Upper lobe of right lung (tissue), 1 donor: Measurements from ENCODE around the gene PRELP. TPM values are rescaled to one million over a fixed set of nuclear protein-coding genes. Genes with fewer than 3 reads are reported as not detected.
"Not testable (repeated sequence)": the region's sequence is repeated elsewhere in the genome, so short reads cannot be mapped to it uniquely, and the experiment has no call there.

Experiments used
- ATAC-seq: fragments of 200-7000 bp; cut with Tn5 transposase; one replicate; pipeline ENCODE4 v1.9.1; 2020; ENCODE audit warnings: mild to moderate bottlenecking, moderate library complexity
- DNase-seq: peaks from one replicate; pipeline ENCODE4 v3.0.0-alpha.2; 2020
- H3K27ac ChIP-seq: fragments of 200-600 bp; one replicate; pipeline ENCODE4 v1.8.0; 2022
- H3K27me3 ChIP-seq: fragments of 200-600 bp; one replicate; pipeline ENCODE4 v1.8.0; 2022; ENCODE audit warnings: mild to moderate bottlenecking
- H3K36me3 ChIP-seq: fragments of 200-600 bp; one replicate; pipeline ENCODE4 v1.8.0; 2022
- H3K4me1 ChIP-seq: fragments of 200-600 bp; one replicate; pipeline ENCODE4 v1.8.0; 2022
- H3K4me3 ChIP-seq: fragments of 200-600 bp; one replicate; pipeline ENCODE4 v1.8.0; 2022; ENCODE audit warnings: mild to moderate bottlenecking
- H3K9me3 ChIP-seq: fragments of 200-600 bp; one replicate; pipeline ENCODE4 v1.8.0; 2022
- CTCF ChIP-seq: fragments of 200-600 bp; IDR thresholded peaks from one replicate; pipeline ENCODE4 v1.8.0; 2022; ENCODE audit warnings: antibody characterized with exemption
- intact Hi-C: fragments of 100-400 bp; cut with DNase I; formaldehyde crosslinking; loops from one replicate; pipeline ENCODE4 v1.11.0; 2022
- total RNA-seq: library from RNA; stranded (reverse); fragmentation: NEBNext Ultra II Directional; extraction: Animal tissue kit (Norgen Biotek cat#: 25700); gene quantifications from one replicate; pipeline ENCODE4 v1.2.1, GENCODE V29; 2021
- donor health status: DM: no; HTN: yes; CAD: no; lungs with severe emphysema.

Gene PRELP
- total RNA-seq, 1 donor from 2014 or later, result 91.8 TPM

DNA sequence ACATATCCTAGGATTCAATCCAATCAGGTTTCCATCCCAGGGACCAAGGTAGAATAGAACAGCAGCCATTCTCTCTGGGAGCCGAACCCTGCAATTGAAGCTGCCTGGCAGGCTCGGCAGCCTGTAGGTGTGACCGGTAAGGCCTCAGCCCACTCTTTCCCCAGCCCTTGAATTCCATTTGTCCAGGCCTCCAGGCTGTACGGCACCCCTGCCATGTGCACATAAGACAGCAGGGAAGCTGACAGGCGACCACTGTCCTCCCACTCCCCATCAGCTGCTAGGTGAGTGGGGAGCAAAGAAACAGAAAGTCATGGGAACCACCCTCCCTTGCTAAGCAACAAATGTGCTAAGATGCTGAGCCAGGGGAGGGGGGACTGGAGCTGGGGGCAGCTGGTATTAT, 41.3 kb downstream of the PRELP start:
- H3K36me3 ChIP-seq, result no peaks in the 10 kb centered on the region
- H3K4me3 ChIP-seq, result no peak overlapping the region
- no peaks in the 10 kb centered on the region for H3K27me3 ChIP-seq
- DNase-seq (no peak), ATAC-seq (no peak)
- no peak for TF ChIP-seq CTCF
- no peak overlapping the region for H3K27ac ChIP-seq
- H3K4me1 ChIP-seq, result peaks cover 24% of the 10 kb centered on the region
- intact Hi-C loops, result no loop called here
- H3K9me3 ChIP-seq, result no peaks in the 10 kb centered on the region

DNA sequence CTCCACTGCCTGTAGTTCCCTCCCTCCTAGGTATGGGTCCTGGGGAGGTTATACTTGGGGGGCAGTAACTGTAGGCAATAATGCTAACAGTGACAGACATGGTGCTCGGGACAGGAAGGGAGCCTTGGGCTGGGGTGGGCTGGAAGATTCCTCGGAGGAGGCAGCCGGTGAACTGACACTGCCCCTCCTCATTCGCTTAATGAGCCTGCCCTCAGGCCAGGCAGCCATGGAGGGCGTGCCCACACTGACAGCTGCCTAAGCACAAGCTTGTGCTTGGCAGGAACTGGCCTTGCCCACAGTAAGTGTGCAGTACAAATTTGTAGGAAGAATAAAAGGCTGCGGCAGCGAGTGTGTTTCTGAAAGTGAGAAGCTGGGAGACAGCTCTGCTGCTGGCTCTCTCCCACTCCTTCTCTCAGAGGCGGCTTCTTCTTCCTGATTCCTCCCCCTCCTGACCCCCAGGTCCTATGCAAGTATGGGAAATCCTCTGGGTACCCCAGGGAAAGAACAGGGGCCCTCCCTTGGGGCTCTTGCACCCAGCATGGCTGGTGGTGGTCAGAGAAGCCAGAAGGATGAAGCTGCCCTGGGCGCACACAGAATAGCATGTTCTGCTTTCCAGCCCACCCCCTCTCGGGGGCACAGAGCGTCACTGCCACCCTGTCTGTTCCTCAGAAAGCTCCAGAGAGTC, 42.0 kb downstream of the PRELP start:
- TF ChIP-seq CTCF, result no peak
- no peaks in the 10 kb centered on the region for H3K9me3 ChIP-seq
- no peaks in the 10 kb centered on the region for H3K27me3 ChIP-seq
- H3K27ac ChIP-seq, result no peak overlapping the region
- no peak overlapping the region for H3K4me3 ChIP-seq
- DNase-seq, result no peak
- H3K36me3 ChIP-seq, result no peaks in the 10 kb centered on the region
- intact Hi-C loops, result no loop called here
- no peak for ATAC-seq
- peaks cover 17% of the 10 kb centered on the region for H3K4me1 ChIP-seq

GRCh38 chr1:203518139-203518538, 42.5 kb downstream of the PRELP start:
- H3K4me3 ChIP-seq, DNase-seq, H3K9me3 ChIP-seq, intact Hi-C loops, ATAC-seq, H3K27ac ChIP-seq, H3K36me3 ChIP-seq, H3K27me3 ChIP-seq: not testable (repeated sequence)
- peaks cover 11% of the 10 kb centered on the region for H3K4me1 ChIP-seq

- Histone ChIP-seq H3K36me3 (no peaks in the 10 kb centered on the region), H3K4me1 (peaks cover 7% of the 10 kb centered on the region), H3K9me3 (no peaks in the 10 kb centered on the region), H3K27ac (no peak overlapping the region), H3K27me3 (no peaks in the 10 kb centered on the region), H3K4me3 (no peak overlapping the region)
- no peak for TF ChIP-seq CTCF
- ATAC-seq (no peak), DNase-seq (no peak)
- intact Hi-C loops, result no loop called here
Observed at GRCh38 chr1:203518541-203518940, 42.9 kb downstream of the PRELP start.

- ATAC-seq, result peak; percentile 28
- TF ChIP-seq CTCF, result no peak
- intact Hi-C loops, result no loop called here
- Histone ChIP-seq H3K4me3 (no peak overlapping the region), H3K36me3 (no peaks in the 10 kb centered on the region), H3K27me3 (no peaks in the 10 kb centered on the region), H3K9me3 (no peaks in the 10 kb centered on the region), H3K4me1 (peaks cover 6% of the 10 kb centered on the region), H3K27ac (no peak overlapping the region)
- DNase-seq, result no peak
Observed at GRCh38 chr1:203519053-203519840, 43.6 kb downstream of the PRELP start.

DNA sequence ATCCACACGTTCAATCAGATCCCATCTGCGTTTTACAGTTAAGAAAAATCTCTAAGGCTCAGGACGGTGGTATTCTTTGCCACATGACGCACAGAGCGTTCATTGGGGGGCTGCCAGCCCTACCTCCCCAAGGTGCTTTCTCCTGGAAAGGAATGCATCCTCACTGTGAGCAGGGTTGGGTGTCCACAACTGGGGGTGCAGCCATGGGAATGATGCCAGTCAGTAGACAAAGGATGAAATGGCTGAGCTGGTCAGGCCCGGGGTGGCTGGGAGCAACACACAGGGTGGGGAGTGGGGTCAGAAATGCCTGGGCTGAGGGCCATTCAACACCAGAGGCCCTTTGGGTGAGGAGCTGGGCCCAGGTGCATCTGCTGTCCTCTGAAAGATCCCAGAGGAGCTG, 44.3 kb downstream of the PRELP start:
- Histone ChIP-seq H3K4me3 (no peak overlapping the region), H3K27me3 (no peaks in the 10 kb centered on the region), H3K27ac (no peak overlapping the region), H3K36me3 (no peaks in the 10 kb centered on the region), H3K4me1 (peaks cover 6% of the 10 kb centered on the region), H3K9me3 (no peaks in the 10 kb centered on the region)
- no peak for TF ChIP-seq CTCF
- DNase-seq (no peak), ATAC-seq (no peak)
- intact Hi-C loops, result no loop called here
